Fibroblast of villous mesenchyme (primary cell): ENCODE data around the gene BCL2. TPM values are rescaled to one million over a fixed set of nuclear protein-coding genes. Genes with fewer than 3 reads are reported as not detected.
"Not testable (repeated sequence)": the region's sequence is repeated elsewhere in the genome, so short reads cannot be mapped to it uniquely, and the experiment has no call there.

ENCODE experiments used
- DNase-seq: peaks from one replicate; pipeline ENCODE4 v3.0.0-alpha.2; 2010; ENCODE audit warnings: low read depth
- H3K4me3 ChIP-seq: 2 replicates; pipeline ENCODE4 v1.5.1; 2011; ENCODE audit warnings: low read depth, mild to moderate bottlenecking, low read length
- CTCF ChIP-seq: IDR thresholded peaks from 2 replicates; pipeline ENCODE4 v1.5.1; 2012; ENCODE audit warnings: low read depth, mild to moderate bottlenecking, low read length; ENCODE audit not compliant: insufficient read depth
- total RNA-seq: library from RNA; depleted of rRNA; stranded (reverse); fragments of >200 nt; gene quantifications from 2 replicates; pipeline ENCODE4 v1.2.3, GENCODE V29; 2012

Gene BCL2
- total RNA-seq, 1 donor, result 0.86 TPM

DNA sequence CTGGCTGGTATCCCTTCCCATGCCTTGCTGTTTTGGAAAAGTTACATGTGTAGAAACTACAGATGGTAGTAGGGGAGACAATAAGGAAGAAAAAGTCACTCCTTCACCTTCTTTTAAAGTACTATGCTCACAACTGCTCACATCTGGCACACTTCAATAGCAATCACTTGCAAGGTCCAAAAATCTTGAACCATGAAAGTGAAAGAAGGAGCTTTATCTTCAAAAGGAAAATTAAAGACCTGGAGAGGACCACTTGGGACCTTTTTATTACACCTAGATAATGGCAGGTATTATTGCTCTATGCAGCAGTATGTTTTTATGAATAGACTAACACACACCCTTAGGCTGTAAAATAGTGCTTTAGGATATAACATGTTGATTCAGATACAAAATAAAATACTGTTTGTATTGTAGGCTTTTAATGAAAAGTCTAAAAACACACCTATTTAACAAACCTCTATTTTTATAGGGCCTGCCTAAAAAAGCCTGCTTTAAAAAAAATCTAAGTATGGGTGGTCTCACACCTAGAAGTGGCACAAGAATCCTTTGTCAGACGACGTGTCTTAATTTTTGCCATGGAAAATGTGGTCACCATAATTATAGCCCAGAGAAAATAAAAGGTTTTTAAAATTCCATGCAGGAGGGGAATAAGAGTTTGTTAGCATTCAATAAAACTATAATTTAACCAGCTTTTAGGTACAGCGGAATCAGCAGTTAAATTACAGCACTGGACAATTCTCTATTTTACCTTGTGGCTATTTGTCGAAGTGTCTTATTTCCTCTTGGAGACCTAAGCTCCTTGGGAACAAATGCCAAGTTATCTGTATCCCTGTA, 124.0 kb downstream of the BCL2 start:
- no peak for TF ChIP-seq CTCF
- no peak overlapping the region for H3K4me3 ChIP-seq
- DNase-seq, result no peak

- H3K4me3 ChIP-seq, result no peak overlapping the region
- no peak for DNase-seq
- TF ChIP-seq CTCF, result no peak
Observed at GRCh38 chr18:63192885-63193349, 126.7 kb downstream of the BCL2 start.

DNA sequence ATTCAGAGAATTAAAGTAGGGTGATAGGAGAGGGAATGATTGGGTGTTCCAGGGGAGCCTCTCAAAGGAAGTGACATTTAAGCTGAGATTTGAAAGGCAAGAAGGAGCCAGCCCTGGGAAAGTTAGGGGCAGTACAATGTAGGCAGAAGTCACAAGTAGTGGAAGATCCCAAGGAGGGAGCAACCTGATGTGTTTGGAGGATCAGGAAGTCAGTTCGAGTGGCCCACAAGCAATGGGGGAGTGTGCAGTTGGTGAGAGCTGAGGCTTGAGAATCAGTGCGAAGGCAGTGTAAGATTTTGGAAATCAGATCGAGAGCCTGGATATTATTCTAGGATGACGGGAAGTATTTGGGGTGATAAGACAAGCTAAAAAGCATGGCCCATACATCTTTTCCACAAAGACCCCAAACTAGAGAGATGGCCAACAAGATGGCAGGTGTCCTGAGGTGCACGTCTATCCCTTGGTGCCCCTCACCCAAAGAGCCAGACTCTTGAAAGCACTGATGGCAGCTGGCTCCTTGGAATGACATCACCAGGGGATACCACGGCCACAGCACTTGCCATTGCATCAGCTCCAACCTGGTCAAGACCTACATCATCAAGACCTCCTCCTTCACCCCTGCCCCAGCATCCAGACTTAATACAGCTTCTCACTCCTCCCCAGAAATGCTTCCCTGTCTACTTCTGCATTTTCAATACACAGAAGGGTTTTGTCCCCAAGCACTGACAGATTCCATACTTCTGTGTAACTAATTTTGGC, 127.3 kb downstream of the BCL2 start:
- no peak overlapping the region for H3K4me3 ChIP-seq
- TF ChIP-seq CTCF, result no peak
- no peak for DNase-seq

DNA sequence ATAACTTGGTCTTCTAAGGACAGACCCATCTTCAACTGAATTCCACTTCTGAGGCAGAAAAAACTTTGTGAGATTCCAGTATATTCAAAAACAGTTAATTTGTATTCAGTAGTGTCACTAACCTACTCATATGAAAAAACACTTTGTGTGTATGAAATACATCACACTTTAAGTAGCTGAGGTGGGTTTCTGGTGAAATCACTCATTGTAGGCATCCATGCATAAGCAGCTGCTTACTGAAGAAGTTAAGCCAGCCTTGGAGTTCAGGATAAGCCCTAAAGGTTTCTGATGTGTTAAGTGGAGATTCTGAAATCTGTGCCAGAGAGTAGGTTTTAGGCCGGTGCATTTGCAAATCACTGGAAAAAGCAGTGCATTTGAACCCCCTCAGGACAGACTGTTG, 128.2 kb downstream of the BCL2 start:
- TF ChIP-seq CTCF, result no peak
- DNase-seq, result no peak
- H3K4me3 ChIP-seq, result no peak overlapping the region

DNA sequence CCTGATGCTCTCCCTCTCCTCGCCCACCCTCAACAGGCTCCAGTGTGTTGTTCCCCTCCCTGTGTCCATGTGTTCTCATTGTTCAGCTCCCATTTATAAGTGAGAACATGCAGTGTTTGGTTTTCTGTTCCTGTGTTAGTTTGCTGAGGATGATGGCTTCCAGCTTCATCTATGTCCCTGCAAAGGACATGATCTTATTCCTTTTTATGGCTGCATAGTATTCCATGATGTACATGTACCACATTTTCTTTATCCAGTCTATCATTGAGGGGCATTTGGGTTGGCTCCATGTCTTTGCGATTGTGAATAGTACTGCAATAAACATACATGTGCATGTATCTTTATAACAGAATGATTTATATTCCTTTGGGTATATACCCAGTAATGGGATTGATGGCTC, 128.7 kb downstream of the BCL2 start:
- not testable (repeated sequence) for H3K4me3 ChIP-seq, DNase-seq

DNA sequence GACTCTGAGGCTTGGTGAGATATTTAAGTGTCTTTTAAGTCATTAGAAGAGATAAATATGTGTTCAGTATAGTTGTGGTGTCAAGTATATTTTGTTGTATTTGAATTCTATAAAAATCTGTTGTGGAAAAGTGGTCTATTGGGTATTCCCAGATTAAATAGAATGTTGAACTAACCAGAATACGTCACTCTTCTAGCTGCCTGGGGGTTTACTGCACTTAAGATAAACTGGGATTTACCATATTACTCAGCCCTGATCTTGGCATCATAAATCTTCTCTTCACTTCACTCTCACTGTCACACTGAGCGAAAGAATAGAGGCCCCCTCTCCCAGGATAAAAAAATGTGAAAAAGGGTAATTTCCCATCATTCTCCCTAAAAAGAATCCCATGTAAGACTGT, 129.8 kb downstream of the BCL2 start:
- DNase-seq, result no peak
- H3K4me3 ChIP-seq, result no peak overlapping the region
- TF ChIP-seq CTCF, result no peak

- DNase-seq, result no peak
- TF ChIP-seq CTCF, result no peak
- H3K4me3 ChIP-seq, result no peak overlapping the region
Observed at GRCh38 chr18:63189041-63189440, 130.5 kb downstream of the BCL2 start.
